Endothelial cell (in vitro differentiated cells): ENCODE data around the gene COL26A1. TPM values are rescaled to one million over a fixed set of nuclear protein-coding genes. Genes with fewer than 3 reads are reported as not detected.

Source experiments
- DNase-seq: peaks from one replicate; pipeline ENCODE4 v3.0.0; 2021; ENCODE audit warnings: low spot score
- H3K27ac Mint-ChIP-seq: one replicate; pipeline ENCODE4 v1.8.0; 2021; ENCODE audit warnings: mixed read lengths, inconsistent platforms; ENCODE audit not compliant: unreplicated experiment
- H3K27me3 Mint-ChIP-seq: one replicate; pipeline ENCODE4 v1.8.0; 2021; ENCODE audit warnings: mild to moderate bottlenecking, moderate library complexity, mixed read lengths, inconsistent platforms; ENCODE audit not compliant: unreplicated experiment
- H3K36me3 Mint-ChIP-seq: one replicate; pipeline ENCODE4 v1.8.0; 2021; ENCODE audit warnings: mild to moderate bottlenecking, low read depth, mixed read lengths, inconsistent platforms; ENCODE audit not compliant: unreplicated experiment
- H3K4me1 Mint-ChIP-seq: one replicate; pipeline ENCODE4 v1.8.0; 2021; ENCODE audit warnings: mild to moderate bottlenecking, mixed read lengths, inconsistent platforms; ENCODE audit not compliant: unreplicated experiment
- H3K4me3 Mint-ChIP-seq: one replicate; pipeline ENCODE4 v1.8.0; 2021; ENCODE audit warnings: mild to moderate bottlenecking, mixed read lengths, inconsistent platforms; ENCODE audit not compliant: unreplicated experiment
- H3K9me3 Mint-ChIP-seq: one replicate; pipeline ENCODE4 v1.8.0; 2021; ENCODE audit warnings: mixed read lengths, inconsistent platforms; ENCODE audit not compliant: unreplicated experiment
- CTCF ChIP-seq: fragments of 200-600 bp; sonication (generic); IDR thresholded peaks from one replicate; pipeline ENCODE4 v1.5.0; 2021; ENCODE audit warnings: antibody characterized with exemption; ENCODE audit not compliant: unreplicated experiment
- total RNA-seq: library from RNA; stranded (reverse); fragmentation: NEBNext Ultra II Directional; extraction: Animal tissue kit (Norgen Biotek cat#: 25700); gene quantifications from one replicate; pipeline ENCODE4 v1.2.1, GENCODE V29; 2021; ENCODE audit not compliant: unreplicated experiment

COL26A1 gene
- total RNA-seq, 1 donor from 2014 or later = 6.1 TPM

GRCh38 chr7:101532400-101533102 lies 169.9 kb downstream of the COL26A1 start:
- DNase-seq = no peak
- TF ChIP-seq CTCF = no peak
- no peaks in the 10 kb centered on the region for H3K4me1 Mint-ChIP-seq
- H3K9me3 Mint-ChIP-seq = no peaks in the 10 kb centered on the region
- peaks cover 2% of the 10 kb centered on the region for H3K27me3 Mint-ChIP-seq
- H3K27ac Mint-ChIP-seq = no peak overlapping the region
- H3K4me3 Mint-ChIP-seq = no peak overlapping the region
- no peaks in the 10 kb centered on the region for H3K36me3 Mint-ChIP-seq

GRCh38 chr7:101533103-101533465 lies 170.4 kb downstream of the COL26A1 start:
- Mint-ChIP-seq H3K27me3 (peaks cover 2% of the 10 kb centered on the region), H3K4me1 (no peaks in the 10 kb centered on the region), H3K27ac (no peak overlapping the region), H3K36me3 (no peaks in the 10 kb centered on the region), H3K9me3 (no peaks in the 10 kb centered on the region), H3K4me3 (no peak overlapping the region)
- no peak for DNase-seq
- TF ChIP-seq CTCF = no peak

GRCh38 chr7:101534015-101534803 lies 171.5 kb downstream of the COL26A1 start:
- no peaks in the 10 kb centered on the region for H3K9me3 Mint-ChIP-seq
- H3K4me3 Mint-ChIP-seq = no peak overlapping the region
- H3K4me1 Mint-ChIP-seq = peaks cover 1% of the 10 kb centered on the region
- H3K27me3 Mint-ChIP-seq = peaks cover 2% of the 10 kb centered on the region
- DNase-seq = no peak
- no peak overlapping the region for H3K27ac Mint-ChIP-seq
- no peak for TF ChIP-seq CTCF
- no peaks in the 10 kb centered on the region for H3K36me3 Mint-ChIP-seq

- no peak for DNase-seq
- H3K27me3 Mint-ChIP-seq = peaks cover 2% of the 10 kb centered on the region
- H3K36me3 Mint-ChIP-seq = no peaks in the 10 kb centered on the region
- no peak overlapping the region for H3K27ac Mint-ChIP-seq
- peaks cover 2% of the 10 kb centered on the region for H3K4me1 Mint-ChIP-seq
- H3K4me3 Mint-ChIP-seq = no peak overlapping the region
- no peak for TF ChIP-seq CTCF
- no peaks in the 10 kb centered on the region for H3K9me3 Mint-ChIP-seq
Observed at GRCh38 chr7:101534873-101535272, 172.2 kb downstream of the COL26A1 start.

GRCh38 chr7:101535351-101535751 lies 172.7 kb downstream of the COL26A1 start:
- no peak for TF ChIP-seq CTCF
- Mint-ChIP-seq H3K36me3 (no peaks in the 10 kb centered on the region), H3K4me1 (peaks cover 2% of the 10 kb centered on the region), H3K4me3 (no peak overlapping the region), H3K27me3 (peaks cover 2% of the 10 kb centered on the region), H3K9me3 (no peaks in the 10 kb centered on the region), H3K27ac (no peak overlapping the region)
- DNase-seq = no peak
